ENCODE data around the gene BLNK. TPM values are rescaled to one million over a fixed set of nuclear protein-coding genes. Genes with fewer than 3 reads are reported as not detected.

The BLNK gene
- total RNA-seq, 3 donors from 2014 or later (not counting 1 experiment from before 2014, with no cell fraction given): 0.66 to 4.0 (median 1.5) TPM

DNA sequence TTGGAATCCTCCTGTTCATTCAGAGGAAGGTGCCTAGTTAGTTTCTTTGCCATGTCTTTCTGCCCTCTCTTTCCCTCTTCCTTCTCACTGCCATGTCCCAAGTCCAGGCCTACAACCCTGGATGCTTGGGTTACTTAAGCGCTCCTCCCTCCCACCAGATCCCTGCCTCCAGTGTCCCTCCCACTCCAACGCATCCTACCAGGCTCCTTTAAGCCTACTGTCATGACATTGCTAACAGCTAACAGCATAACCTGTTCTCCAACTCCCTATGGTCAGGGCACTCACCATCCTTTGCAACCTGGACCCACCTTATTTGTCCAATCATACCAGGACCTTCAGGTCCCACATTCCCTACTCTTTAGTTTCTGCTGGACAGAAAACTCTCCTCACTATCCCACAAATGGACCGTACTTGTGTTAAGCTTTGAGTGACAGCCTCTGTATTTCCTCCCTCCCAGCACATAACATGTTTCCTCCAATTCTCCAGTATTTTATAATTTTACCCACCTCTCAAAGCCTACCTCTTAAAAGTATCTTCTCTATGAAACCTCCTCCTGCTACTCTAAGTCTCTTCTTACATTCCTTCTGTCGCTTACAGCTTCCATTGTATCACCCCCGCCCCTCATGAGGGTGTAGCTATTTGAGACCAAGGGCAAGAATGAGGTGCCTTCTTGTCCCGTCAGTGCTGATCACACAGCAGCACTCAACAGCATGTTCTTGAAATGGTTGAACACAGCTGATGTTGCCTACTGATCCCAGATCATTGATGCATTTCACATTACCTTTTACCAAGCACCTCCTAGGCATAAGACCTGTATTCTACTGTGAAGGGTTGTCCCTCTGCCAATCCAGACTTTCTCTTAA lies 1.7 kb downstream of the BLNK start:
- Histone ChIP-seq H3K4me1 (ENCODE audit: control insufficient read depth, insufficient read depth, low read length) (peaks cover 3% of the 10 kb centered on the region), H3K27me3 (ENCODE audit: control insufficient read depth, insufficient read depth, low read length) (no peaks in the 10 kb centered on the region), H3K27ac (ENCODE audit: low read length) (no peak overlapping the region), H3K4me3 (ENCODE audit: low read length) (peak overlapping the region; percentile 50), H3K9me3 (ENCODE audit: control insufficient read depth, insufficient read depth, low read length) (no peaks in the 10 kb centered on the region), H3K36me3 (ENCODE audit: control insufficient read depth, insufficient read depth, low read length) (no peaks in the 10 kb centered on the region)
- Mint-ChIP-seq H3K4me1 (no peaks in the 10 kb centered on the region), H3K36me3 (no peaks in the 10 kb centered on the region), H3K27me3 (ENCODE audit: low read depth in 2 of 2) (peaks cover 11 to 15% of the 10 kb centered on the region in 2 donors), H3K4me3 (no peak overlapping the region), H3K27ac (no peak overlapping the region), H3K9me3 (no peaks in the 10 kb centered on the region)
- ATAC-seq (no peak), DNase-seq (no peak)
- TF ChIP-seq, protein P1, sequence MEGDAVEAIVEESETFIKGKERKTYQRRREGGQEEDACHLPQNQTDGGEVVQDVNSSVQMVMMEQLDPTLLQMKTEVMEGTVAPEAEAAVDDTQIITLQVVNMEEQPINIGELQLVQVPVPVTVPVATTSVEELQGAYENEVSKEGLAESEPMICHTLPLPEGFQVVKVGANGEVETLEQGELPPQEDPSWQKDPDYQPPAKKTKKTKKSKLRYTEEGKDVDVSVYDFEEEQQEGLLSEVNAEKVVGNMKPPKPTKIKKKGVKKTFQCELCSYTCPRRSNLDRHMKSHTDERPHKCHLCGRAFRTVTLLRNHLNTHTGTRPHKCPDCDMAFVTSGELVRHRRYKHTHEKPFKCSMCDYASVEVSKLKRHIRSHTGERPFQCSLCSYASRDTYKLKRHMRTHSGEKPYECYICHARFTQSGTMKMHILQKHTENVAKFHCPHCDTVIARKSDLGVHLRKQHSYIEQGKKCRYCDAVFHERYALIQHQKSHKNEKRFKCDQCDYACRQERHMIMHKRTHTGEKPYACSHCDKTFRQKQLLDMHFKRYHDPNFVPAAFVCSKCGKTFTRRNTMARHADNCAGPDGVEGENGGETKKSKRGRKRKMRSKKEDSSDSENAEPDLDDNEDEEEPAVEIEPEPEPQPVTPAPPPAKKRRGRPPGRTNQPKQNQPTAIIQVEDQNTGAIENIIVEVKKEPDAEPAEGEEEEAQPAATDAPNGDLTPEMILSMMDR (IDR thresholded peaks at IDR 0.05): no peak
- whole genome bisulfite sequencing (ENCODE audit: insufficient coverage): 62% methylated on average over 6 of the region's 6 CpGs
- intact Hi-C loops (cut with micrococcal nuclease): no loop called here

DNA sequence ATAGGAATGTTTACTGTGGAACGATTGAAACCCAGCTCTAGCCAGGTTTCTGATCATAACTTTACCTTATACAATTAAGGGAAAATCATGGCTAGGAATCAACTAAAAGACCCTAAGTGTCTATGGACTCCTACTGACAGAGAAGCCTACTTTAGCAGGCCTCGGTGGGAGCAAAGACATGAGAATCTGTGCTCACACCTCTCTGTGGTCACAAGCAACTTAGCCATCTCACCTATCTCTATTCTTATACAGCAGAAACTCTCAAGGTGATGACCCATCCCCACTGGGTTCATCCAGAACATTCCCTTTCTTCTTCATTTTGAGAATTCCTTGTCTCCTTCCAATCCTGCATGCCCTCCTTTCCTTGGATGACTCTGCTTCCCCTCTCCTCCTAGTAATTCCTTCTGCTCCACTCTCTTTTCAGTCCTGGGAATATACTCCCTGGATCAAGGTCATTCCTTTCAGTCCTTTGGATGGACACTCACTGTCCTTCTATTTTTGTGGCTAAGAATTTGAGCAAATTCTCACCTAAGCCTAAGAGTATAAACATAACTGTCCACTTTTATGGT lies 2.9 kb downstream of the BLNK start:
- Histone ChIP-seq H3K36me3 (ENCODE audit: control insufficient read depth, insufficient read depth, low read length) (no peaks in the 10 kb centered on the region), H3K27ac (ENCODE audit: low read length) (no peak overlapping the region), H3K4me3 (ENCODE audit: low read length) (peak overlapping the region; percentile 7), H3K27me3 (ENCODE audit: control insufficient read depth, insufficient read depth, low read length) (no peaks in the 10 kb centered on the region), H3K4me1 (ENCODE audit: control insufficient read depth, insufficient read depth, low read length) (peaks cover 4% of the 10 kb centered on the region), H3K9me3 (ENCODE audit: control insufficient read depth, insufficient read depth, low read length) (no peaks in the 10 kb centered on the region)
- 43% methylated on average over 1 of the region's 2 CpGs for WGBS (ENCODE audit: insufficient coverage)
- ATAC-seq (no peak), DNase-seq (no peak)
- Mint-ChIP-seq H3K27me3 (ENCODE audit: low read depth in 2 of 2) (peaks cover 11 to 13% of the 10 kb centered on the region in 2 donors), H3K9me3 (no peaks in the 10 kb centered on the region), H3K4me3 (no peak overlapping the region), H3K27ac (no peak overlapping the region), H3K36me3 (no peaks in the 10 kb centered on the region), H3K4me1 (no peaks in the 10 kb centered on the region)
- TF ChIP-seq, protein P1 (IDR thresholded peaks at IDR 0.05): no peak
- intact Hi-C loops (cut with micrococcal nuclease): no loop called here

DNA sequence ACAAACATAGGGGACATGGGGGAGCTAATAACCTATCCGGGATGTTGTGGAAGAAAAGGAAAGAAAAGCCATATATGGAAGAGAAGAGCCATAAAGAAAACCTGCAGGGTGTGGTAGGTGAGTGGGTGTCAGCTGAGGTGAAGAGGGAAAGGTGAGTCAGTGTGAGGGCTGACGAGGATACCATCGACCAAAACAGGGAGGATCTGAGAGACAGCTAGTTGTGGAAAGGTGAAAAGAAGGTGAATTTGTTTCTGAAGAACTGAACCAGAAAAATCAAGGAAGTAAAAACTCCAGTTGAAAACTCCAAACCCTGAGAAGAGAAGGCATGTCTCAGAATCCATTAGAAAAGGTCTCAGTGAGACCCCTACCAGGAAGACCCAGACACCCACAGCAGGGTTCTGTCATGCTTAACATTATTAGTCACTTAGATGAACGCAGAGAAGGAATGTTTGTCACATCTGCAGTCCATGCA lies 4.1 kb downstream of the BLNK start:
- no peak for DNase-seq
- Mint-ChIP-seq H3K4me1 (no peaks in the 10 kb centered on the region), H3K27ac (no peak overlapping the region), H3K9me3 (no peaks in the 10 kb centered on the region), H3K4me3 (no peak overlapping the region), H3K36me3 (no peaks in the 10 kb centered on the region), H3K27me3 (ENCODE audit: low read depth in 2 of 2) (peaks cover 11 to 13% of the 10 kb centered on the region in 2 donors)
- Histone ChIP-seq H3K4me3 (ENCODE audit: low read length) (no peak overlapping the region), H3K9me3 (ENCODE audit: control insufficient read depth, insufficient read depth, low read length) (no peaks in the 10 kb centered on the region), H3K27ac (ENCODE audit: low read length) (no peak overlapping the region), H3K27me3 (ENCODE audit: control insufficient read depth, insufficient read depth, low read length) (no peaks in the 10 kb centered on the region), H3K4me1 (ENCODE audit: control insufficient read depth, insufficient read depth, low read length) (peaks cover 6% of the 10 kb centered on the region), H3K36me3 (ENCODE audit: control insufficient read depth, insufficient read depth, low read length) (no peaks in the 10 kb centered on the region)
- ATAC-seq: no peak
- 64% methylated on average over 4 of the region's 4 CpGs for WGBS (ENCODE audit: insufficient coverage)
- TF ChIP-seq, protein P1 (IDR thresholded peaks at IDR 0.05): no peak
- intact Hi-C loops (cut with micrococcal nuclease): no loop called here
